ENCODE results near the gene FCER1A. TPM values are rescaled to one million over a fixed set of nuclear protein-coding genes. Genes with fewer than 3 reads are reported as not detected.
"Not testable (repeated sequence)": the region's sequence is repeated elsewhere in the genome, so short reads cannot be mapped to it uniquely, and the experiment has no call there.

The FCER1A gene
- total RNA-seq, 1 donor from 2014 or later, result not detected

DNA sequence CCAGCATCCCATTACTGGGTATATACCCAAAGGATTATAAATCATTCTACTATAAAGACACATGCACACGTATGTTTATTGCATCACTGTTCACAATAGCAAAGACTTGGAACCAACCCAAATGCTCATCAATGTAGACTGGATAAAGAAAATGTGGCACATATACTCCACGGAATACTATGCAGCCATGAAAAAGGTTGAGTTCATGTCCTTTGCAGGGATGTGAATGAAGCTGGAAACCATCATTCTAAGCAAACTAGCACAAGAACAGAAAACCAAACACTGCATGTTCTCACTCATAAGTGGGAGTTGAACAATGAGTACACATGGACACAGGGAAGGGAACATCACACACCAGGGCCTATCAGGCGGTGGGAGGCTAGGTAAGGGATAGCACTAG is 47.2 kb downstream of the FCER1A start:
- DNase-seq (ENCODE audit: low read depth, low spot score), result not testable (repeated sequence)

- DNase-seq (ENCODE audit: low read depth, low spot score), result no peak
Measured at GRCh38 chr1:159352436-159352835, 50.3 kb downstream of the FCER1A start.

Other genes starting within 250 kb of the FCER1A start
- gene AIM2, start 225.6 kb upstream of the FCER1A start, total RNA-seq, result not detected in 2 replicates
- gene CADM3, start 130.7 kb upstream of the FCER1A start, total RNA-seq, result 0.21 and 29.6 TPM in 2 replicates
- gene ACKR1, start 97.5 kb upstream of the FCER1A start, total RNA-seq, result 0.86 TPM in 1 of 2 replicates, not detected in the other
- gene OR10J4, start 129.9 kb downstream of the FCER1A start, total RNA-seq, result not detected in 2 replicates
- not detected in 2 replicates for gene OR10J1, start 137.4 kb downstream of the FCER1A start, total RNA-seq
- gene OR10J5, start 233.7 kb downstream of the FCER1A start, total RNA-seq, result not detected in 2 replicates

All from pulmonary artery endothelial cell (primary cell).